ENCODE measurements around the gene DNAJB4. TPM values are rescaled to one million over a fixed set of nuclear protein-coding genes. Genes with fewer than 3 reads are reported as not detected.

DNAJB4 gene
- total and polyA plus RNA-seq, 2 of the 13 experiments (the other 11 are each of a cell fraction or from before 2014, with no cell fraction given), result 4.4 to 18.6 TPM

DNA sequence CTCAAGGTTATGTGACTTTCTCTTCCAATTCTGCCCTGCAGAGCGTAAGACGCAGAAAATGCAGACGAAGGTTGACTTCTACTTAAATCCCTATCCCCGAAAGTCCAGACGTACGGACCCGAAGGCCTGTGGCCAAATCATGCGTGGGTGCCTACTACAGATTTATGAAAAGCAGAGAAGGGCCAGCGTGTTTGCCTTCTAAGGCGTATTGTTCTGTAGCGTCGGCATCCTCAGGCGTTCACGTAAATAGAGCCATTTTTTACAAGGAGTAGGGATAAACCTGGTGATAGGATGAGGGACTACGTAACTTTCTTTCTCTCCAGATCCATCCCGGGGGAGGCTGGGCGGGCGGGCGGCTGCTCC is 40.8 kb downstream of the DNAJB4 start (continued):
- TF ChIP-seq PAF1 (CRISPR knock-in tag; IDR thresholded peaks at IDR 0.05) (no peak), ZZZ3 (CRISPR knock-in tag; IDR thresholded peaks at IDR 0.05; ENCODE audit: borderline replicate concordance) (no peak), CENPX (CRISPR knock-in tag; IDR thresholded peaks at IDR 0.05) (no peak), ZNF232 (CRISPR knock-in tag; IDR thresholded peaks at IDR 0.05; ENCODE audit: borderline replicate concordance) (no peak), ZFP37 (CRISPR knock-in tag; IDR thresholded peaks at IDR 0.05; ENCODE audit: borderline replicate concordance) (no peak), PRPF4 (IDR thresholded peaks at IDR 0.05; ENCODE audit: low read depth, low read length, poor library complexity, severe bottlenecking) (no peak), UBTF (CRISPR knock-in tag; IDR thresholded peaks at IDR 0.05) (no peak), ZNF446 (CRISPR knock-in tag; IDR thresholded peaks at IDR 0.05) (0 out of 2 replicates have a peak, but pooled peaks have one; percentile 12), HOXA7 (CRISPR knock-in tag; IDR thresholded peaks at IDR 0.05) (no peak), ELF4 (CRISPR knock-in tag; IDR thresholded peaks at IDR 0.05; ENCODE audit: borderline replicate concordance) (0 out of 2 replicates have a peak, but pooled peaks have one; percentile 36), ZNF691 (CRISPR knock-in tag; IDR thresholded peaks at IDR 0.05; ENCODE audit: borderline replicate concordance, low read depth) (no peak), NPAS2 (CRISPR knock-in tag; IDR thresholded peaks at IDR 0.05; ENCODE audit: borderline replicate concordance) (no peak), MZF1 (CRISPR knock-in tag; IDR thresholded peaks at IDR 0.05; ENCODE audit: borderline replicate concordance) (no peak), ZNF597 (CRISPR knock-in tag; IDR thresholded peaks at IDR 0.05) (no peak), ZNF563 (CRISPR knock-in tag; IDR thresholded peaks at IDR 0.05) (no peak)
